Measurements from ENCODE around the gene LRPPRC.

LRPPRC gene

DNA sequence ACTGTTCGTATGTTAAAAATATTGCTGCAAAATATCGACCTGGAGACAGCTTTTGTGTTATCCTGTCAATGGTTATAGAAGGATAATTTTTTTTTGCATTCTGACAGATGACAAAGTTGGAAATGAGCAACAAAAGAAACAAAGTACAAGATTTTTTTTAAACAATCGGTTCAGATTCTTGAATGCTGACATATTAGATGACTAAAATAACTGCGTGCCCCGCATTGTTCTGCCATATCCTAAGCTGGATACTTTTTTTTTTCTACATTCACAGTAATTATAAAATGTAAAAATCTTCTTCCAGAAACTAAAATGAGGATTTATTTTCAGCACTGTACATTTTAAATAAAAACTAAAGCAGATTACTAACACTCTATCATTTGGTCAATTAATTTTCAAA lies 89.9 kb downstream of the LRPPRC start:
- DNase-seq: no peak

DNA sequence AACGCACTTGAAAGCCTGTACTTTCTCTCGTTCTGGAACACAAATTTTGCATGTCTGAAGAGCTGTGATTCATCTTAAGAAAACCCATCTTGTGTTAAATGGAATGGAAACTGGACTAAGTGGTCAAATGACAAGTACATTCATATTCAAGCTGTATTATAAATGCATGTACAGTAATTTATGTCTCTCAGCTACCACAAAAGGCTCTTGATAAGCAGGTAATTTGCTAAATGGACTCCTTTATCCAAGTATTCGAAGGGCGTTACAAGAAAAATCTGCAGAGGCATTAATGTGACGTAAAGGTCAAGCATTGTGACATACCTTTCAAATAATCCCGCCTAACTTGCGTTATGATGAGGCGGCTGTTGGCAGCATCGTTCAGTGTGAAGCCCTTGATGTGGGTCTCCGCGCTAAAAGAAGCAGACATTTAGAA lies 90.4 kb downstream of the LRPPRC start:
- no peak for DNase-seq

GRCh38 chr2:43899589-43899988 lies 96.2 kb downstream of the LRPPRC start:
- DNase-seq: no peak

DNA sequence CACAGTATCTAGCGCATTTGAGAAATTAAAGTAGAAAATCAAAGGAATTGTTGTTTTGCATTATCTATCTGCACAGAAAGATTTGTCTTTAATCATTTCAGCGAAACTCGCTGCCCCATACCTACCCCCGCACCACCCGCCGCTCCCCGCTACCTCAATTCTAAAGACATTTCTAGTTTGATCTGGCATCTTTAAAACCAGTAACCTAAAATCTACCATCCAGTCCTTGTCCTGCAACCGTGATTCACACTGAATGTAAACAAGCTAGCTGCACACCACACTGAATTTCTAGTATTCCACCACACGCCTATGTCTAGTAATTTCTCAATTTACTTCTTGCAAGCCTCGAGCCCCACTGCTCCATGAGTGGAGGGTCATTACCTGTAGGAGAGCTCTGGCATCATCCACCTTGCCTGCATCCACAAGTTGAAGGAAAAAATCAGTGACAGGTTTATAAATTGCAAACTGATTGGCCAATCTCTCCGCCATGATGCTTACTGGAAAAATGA lies 96.9 kb downstream of the LRPPRC start:
- no peak for DNase-seq

DNA sequence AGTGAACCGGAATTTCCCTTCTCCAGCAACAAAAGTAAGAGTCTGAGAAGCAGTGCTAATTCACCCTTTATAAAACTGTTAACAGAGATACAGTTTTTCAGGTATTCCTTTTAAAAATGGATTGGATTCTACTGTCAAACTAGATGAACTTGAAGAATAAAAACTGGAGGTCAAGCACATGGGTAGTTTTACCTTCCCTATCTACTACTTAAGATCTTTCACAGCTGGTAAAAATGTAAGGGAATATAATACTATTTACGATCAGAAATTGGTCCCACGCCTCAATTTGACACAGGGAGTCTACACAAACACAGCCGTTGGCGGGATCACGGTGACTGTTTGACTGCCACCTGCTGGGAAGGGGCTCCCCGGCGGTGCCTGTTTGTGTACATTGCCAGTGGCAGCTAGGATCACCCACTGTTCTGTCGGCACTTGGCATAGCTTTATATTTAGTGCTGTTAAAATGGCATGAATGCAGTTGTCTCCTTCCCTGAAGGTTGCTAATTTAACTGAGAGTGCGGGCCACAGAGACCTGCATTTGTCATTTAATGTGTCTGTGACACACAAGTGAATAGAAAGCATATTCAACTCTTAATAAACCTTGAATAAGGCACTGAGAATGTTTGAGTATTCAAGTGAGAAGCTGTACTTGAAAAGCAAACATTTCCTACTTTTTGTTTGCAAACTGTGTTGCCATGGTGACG lies 97.5 kb downstream of the LRPPRC start:
- DNase-seq: no peak

DNA sequence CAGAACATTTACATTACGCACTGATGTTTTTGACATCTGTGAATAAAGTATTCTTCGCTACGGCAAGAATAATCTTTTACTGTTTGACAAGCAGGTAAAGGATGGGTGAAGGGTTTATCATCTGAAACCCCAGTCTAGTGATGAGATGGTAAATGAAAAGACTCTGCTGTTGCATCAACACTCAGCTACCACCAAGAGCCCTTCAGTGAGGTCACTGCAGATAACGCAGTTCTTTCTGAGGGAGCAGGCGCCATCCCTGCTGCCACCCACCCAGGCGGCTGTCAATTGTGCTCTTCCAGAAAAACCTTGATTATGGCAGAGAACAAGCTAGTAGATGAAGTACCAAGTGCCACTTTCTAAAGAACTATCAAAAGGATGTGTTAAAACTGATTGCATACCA lies 98.3 kb downstream of the LRPPRC start:
- DNase-seq: no peak

DNA sequence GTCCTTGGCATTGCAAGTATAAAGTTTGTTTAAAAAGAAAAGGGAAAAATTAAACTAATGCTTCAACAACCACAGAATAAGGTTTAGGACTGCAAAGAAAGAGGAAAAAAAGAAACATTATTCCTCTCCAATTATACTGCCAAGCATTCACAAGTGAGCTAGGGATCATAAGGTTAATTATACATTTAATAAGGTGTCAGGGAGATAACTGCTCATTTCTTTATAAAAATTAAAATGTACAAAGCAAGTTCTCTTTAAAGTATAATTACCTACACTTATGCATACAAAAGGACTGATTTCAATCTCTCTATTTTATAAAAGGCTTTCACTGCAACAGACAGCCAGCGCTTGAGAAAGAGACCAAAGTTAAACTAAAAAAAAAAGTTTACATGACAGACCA lies 98.9 kb downstream of the LRPPRC start:
- DNase-seq: no peak

GRCh38 chr2:43894743-43895142 lies 101.0 kb downstream of the LRPPRC start:
- DNase-seq: no peak

DNA sequence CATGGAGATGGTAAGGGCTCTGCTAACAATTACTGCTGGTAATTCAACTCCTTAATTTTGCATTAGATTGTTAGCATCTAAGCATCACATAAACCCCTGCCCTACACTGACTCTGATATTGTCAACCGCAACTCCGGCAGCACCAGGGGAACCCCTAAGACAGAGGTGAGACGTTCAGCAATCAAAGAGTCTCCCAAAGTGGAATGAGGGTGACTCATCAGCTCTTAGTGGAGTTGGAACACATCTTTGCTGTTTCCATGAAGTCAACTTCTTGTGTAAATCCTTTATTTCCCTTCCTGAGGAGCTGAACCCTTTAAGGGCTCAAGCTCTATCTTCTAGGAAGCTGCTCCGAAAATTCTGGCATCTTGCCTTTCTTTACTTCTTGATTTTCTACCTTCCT lies 104.9 kb downstream of the LRPPRC start:
- no peak for DNase-seq

DNA sequence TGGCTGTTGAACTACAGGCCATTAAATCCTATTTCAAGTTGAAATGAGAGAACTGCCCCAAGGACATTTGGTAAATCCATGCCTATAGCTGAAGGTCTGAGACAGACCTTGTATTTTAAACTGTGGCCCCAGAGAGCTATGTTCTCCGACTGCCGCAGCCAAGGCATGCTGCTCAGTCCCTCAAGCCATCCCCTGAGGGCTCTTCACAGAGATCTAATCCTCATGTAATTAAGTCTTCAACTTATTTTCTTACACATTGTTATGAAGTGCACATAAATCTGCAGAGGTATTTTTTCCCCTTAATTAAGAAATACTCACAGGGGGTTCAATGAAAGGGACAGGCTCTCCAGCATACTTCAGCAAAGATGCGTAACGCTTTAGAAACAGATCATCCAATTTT lies 106.4 kb downstream of the LRPPRC start:
- no peak for DNase-seq

GRCh38 chr2:43887176-43887575 lies 108.6 kb downstream of the LRPPRC start:
- no peak for DNase-seq

- no peak for DNase-seq
Observed at GRCh38 chr2:43885132-43885632, 110.6 kb downstream of the LRPPRC start.

DNA sequence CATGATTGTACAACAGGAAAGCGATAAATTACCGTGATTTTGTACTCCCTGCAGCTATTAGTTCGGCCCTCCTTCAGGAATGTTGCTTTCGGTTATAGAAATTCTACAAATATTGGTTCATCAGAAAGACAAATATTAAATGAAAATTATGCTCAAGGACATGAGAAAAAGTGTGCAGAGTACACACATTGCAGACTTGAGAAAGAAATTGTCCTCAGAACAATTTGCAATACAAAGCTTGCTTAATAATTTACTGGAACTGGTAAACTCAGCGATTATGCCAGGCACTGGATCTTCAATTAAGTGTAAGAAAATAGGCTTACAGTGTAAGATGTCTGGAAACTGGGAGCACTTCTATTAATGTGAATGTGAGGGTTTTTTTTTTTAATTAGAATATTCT lies 111.1 kb downstream of the LRPPRC start:
- DNase-seq: no peak

- no peak for DNase-seq
Observed at GRCh38 chr2:43882312-43882711, 113.5 kb downstream of the LRPPRC start.

DNA sequence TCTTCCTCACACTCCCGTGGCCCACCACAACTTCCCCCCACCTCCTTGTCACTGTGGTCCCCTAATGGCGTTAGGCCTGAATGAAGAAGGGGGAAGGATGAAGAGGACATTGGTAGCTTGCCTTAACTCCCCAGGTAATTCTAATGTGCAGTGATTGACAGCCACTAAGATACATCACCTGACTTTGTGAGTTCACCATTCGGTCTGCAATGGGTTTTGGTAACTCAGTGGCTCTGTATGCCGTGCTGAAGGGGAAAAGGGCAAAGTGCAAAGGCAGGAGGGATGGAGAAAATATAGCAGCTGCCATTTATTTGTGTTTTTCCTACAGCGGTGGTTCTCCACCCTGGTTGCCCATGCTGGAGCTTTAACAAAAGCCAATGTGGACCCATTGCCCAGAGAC lies 114.8 kb downstream of the LRPPRC start:
- DNase-seq: no peak

GRCh38 chr2:43880471-43880870 lies 115.3 kb downstream of the LRPPRC start:
- no peak for DNase-seq

- no peak for DNase-seq
Observed at GRCh38 chr2:43879261-43879660, 116.5 kb downstream of the LRPPRC start.

GRCh38 chr2:43877782-43878464 lies 117.9 kb downstream of the LRPPRC start:
- DNase-seq: peak; percentile 31

DNA sequence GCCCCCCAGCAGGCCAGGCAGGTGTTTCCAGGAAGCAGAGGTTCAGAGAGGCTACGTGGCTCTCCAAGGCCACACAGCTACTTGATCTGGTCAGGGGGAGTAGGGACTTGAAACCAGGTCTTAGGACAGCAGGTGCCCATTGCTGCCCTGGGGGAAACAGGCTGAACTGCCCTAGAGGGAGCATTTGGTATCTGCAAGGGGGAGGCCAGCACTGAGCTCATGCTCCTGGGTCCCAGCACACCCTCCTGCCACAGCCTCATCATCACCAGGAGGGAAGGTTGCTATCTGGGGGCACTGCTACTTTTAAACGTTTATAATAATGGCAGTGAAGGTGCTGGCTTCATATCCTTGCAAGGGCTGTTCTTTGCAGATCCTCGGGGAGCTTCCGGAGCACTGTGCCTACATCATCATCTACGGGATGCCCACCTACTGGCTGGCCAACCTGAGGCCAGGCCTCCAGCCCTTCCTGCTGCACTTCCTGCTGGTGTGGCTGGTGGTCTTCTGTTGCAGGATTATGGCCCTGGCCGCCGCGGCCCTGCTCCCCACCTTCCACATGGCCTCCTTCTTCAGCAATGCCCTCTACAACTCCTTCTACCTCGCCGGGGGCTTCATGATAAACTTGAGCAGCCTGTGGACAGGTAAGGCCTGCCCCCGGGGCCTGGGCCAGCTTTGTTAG lies 120.9 kb downstream of the LRPPRC start:
- no peak for DNase-seq

DNA sequence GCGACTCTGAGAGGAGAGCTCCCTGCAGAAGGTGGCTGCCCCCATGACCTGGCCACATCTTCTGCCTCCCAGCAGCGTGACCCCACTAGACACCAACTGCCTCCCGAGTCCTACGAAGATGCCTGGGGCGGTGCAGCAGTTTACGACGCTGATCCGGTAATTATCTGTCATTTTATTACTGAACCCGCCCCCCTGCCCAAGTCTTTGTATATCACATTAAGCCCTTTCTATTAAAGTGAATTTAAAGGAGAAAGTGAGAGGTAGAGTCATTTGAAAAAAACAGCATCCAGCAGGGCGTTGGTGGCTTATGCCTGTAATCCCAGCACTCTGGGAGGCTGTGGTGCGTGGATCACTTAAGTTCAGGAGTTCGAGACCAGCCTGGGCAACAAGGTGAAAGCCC lies 123.6 kb downstream of the LRPPRC start:
- no peak for DNase-seq

DNA sequence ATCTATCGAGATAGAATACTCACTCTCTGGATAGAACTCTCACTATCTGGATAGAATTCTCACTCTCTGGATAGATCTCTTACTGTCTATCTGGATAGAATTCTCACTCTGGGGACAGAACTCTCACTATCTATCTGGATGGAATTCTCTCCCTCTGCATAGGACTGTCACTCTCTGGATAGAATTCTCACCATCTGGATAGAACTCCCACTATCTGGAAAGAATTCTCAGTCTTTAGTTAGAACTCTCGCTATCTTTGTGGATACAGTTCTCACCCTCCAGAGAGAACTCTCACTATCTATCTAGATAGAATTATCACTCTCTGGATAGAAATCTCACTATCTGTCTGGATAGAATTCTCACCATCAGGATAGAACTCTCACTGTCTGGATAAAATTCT lies 140.5 kb downstream of the LRPPRC start:
- DNase-seq: no peak

DNA sequence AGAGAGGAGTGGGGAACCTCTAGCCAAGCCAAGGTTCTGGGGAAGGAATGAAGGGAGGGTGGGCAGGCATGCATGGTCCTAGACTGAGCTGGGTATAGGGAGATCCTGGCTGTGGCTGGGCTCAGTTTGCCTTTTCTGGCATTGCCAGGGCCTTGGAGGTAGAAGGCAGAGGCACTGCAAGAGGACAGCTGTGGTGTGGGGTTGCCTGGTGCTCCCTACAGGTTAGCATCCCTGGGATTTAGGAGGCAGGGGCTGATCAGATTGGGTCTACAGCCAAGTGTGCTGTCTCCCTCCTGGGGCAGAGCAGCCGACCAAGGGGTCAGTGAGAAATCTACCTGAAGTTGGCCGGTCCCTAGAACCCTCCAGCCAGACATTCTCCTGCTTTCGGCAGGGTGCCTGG lies 141.1 kb downstream of the LRPPRC start:
- no peak for DNase-seq

GRCh38 chr2:43853141-43854081 lies 142.4 kb downstream of the LRPPRC start:
- DNase-seq: no peak
